Heart right ventricle (tissue), 16 donors: Measurements from ENCODE around the gene TDRD7. TPM values are rescaled to one million over a fixed set of nuclear protein-coding genes. Genes with fewer than 3 reads are reported as not detected.

Source experiments
- ATAC-seq, 8 donors: fragments of 200-7000 bp; cut with Tn5 transposase; one replicate each; pipeline ENCODE4 v1.9.1; 2020; ENCODE audit warnings: mild to moderate bottlenecking in 8 of 8, moderate library complexity in 8 of 8, moderate number of reproducible peaks in 1 of 8
- DNase-seq, 2 donors: peaks; one replicate each; pipeline ENCODE4 v3.0.0-alpha.2; 2020
- H3K27ac ChIP-seq, 10 donors: fragments of 200-600 bp; sonication (generic) in 2 of 10; one replicate each; pipeline versions ENCODE4 v1.5.0 to v1.8.0; 2020 to 2022; ENCODE audit warnings: mild to moderate bottlenecking in 3 of 10
- H3K27me3 ChIP-seq, 7 donors: fragments of 200-600 bp; one replicate each; pipeline ENCODE4 v1.8.0; 2021 to 2022; ENCODE audit warnings: mild to moderate bottlenecking in 2 of 7
- H3K36me3 ChIP-seq, 9 donors: fragments of 200-600 bp; sonication (generic) in 1 of 9; one replicate each; pipeline versions ENCODE4 v1.5.0 to v1.8.0; 2020 to 2022; ENCODE audit warnings: mild to moderate bottlenecking in 2 of 9
- H3K4me1 ChIP-seq, 9 donors: fragments of 200-600 bp; sonication (generic) in 1 of 9; one replicate each; pipeline versions ENCODE4 v1.5.0 to v1.8.0; 2020 to 2022; ENCODE audit warnings: mild to moderate bottlenecking in 4 of 9
- H3K4me3 ChIP-seq, 10 donors: fragments of 200-600 bp; sonication (generic) in 2 of 10; one replicate each; pipeline versions ENCODE4 v1.5.0 to v1.8.0; 2020 to 2022; ENCODE audit warnings: mild to moderate bottlenecking in 7 of 10, moderate library complexity in 2 of 10
- H3K9me3 ChIP-seq, 11 donors: fragments of 200-600 bp in 10 of 11; sonication (generic) in 2 of 11; one replicate each; pipeline versions ENCODE4 v1.5.0 to v1.8.0; 2013 to 2022; ENCODE audit warnings: mild to moderate bottlenecking in 2 of 11, control low read depth in 1 of 11, moderate library complexity in 1 of 11
- WGBS, 2 donors: extraction: QIAGEN DNeasy Blood & Tissue Kit; methylation state at CpG; one replicate each; pipeline ENCODE4 v1.1.7; 2013; ENCODE audit warnings: inconsistent platforms in 1 of 2; 5-methylcytosine and 5-hydroxymethylcytosine counted together
- intact Hi-C, 10 donors: fragments of 100-400 bp; cut with DNase I; formaldehyde crosslinking; loops; one replicate each; pipeline versions ENCODE4 v1.11.1 to v1.14.2; 2022
- polyA plus RNA-seq, 2 donors: library from polyadenylated mRNA; stranded (reverse); fragments of 200-250 nt; gene quantifications; one replicate each; pipeline ENCODE4 v1.2.3, GENCODE V29; 2013
- total RNA-seq, 10 donors: library from RNA; stranded (reverse); fragmentation: NEBNext Ultra II Directional in 3 of 10; extraction: Animal tissue kit (Norgen Biotek cat#: 25700) in 3 of 10; gene quantifications; one replicate each; pipeline versions ENCODE4 v1.2.1 to v1.2.4, GENCODE V29; 2021 to 2023
- TF ChIP-seq, protein P1 (sequence below), 9 donors: fragments of 200-600 bp; sonication (generic) in 2 of 9; IDR thresholded peaks; one replicate each; pipeline versions ENCODE4 v1.5.0 to v1.8.0; 2021 to 2022; ENCODE audit warnings: antibody characterized with exemption in 9 of 9, mild to moderate bottlenecking in 5 of 9, moderate library complexity in 1 of 9
- donor health status: Arrhythmogenic right ventricular cardiomyopathy.
- donor health status: ischemic (EF 13 %, LVEDD 7.1; RV severe dilation, severe dysfunction).
- donor health status: healthy with polysubstance abuse.
- donor health status: DM: no; HTN: yes; CAD: no.
- donor health status: DM: no; HTN: no; CAD: no.
- donor health status: ischemic (EF 25% LVEDD 6.9; RV normal size, moderate dysfunction).
- donor health status: ischemic (EF 25% LVEDD 5.7; RV mildly dilated, moderate dysfunction).
- donor health status: healthy.
- donor health status: DM: yes; HTN: yes; CAD: no.
- donor health status: Ischemic cardiomyopathy.
- donor health status: ischemic (EF 35%, LVEDD 5.7; RV mildly dilated, moderate dysfunction).
- donor health status: nonischemic (EF 11% LVEDD 7.7; RV severe dilation, severe dysfunction).
- donor health status: DM: yes; HTN: yes; CAD: no.
- donor health status: PGD.
- donor health status: ischemic (EF 29% LVEDD 5.4; RV normal size, mild dysfunction).
- donor health status: nonischemic (EF 23%, LVEDD 6.1; RV moderate dilation, normal function).

The TDRD7 gene
- total and polyA plus RNA-seq, 12 donors: 4.0 to 12.8 (median 8.0) TPM

DNA sequence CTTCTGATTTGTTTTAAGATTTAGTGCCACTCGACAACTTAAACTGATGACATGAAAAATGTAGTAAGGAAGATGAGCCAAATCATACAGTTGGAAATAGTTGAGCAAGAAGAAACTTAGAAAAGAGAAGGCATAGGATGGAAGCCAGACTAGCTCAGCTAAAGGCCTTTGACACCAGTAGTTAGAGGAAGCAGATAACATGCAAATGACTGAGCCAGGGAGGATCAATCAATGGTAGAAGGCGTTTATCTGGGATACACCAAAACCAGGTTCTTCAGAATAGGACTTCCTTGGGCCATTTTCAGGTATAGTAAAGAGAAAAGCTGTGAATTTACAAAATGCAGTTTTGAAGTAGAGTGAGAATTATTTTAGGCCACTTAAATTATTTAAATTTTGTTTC lies 3.2 kb downstream of the TDRD7 start:
- Histone ChIP-seq H3K27me3 (no peaks in the 10 kb centered on the region), H3K4me1 (peaks cover 5 to 40% (median 19%) of the 10 kb centered on the region in 9 donors), H3K27ac (no peak overlapping the region), H3K9me3 (no peaks in the 10 kb centered on the region), H3K4me3 (no peak overlapping the region), H3K36me3 (peaks cover 0 to 4% (median 0%) of the 10 kb centered on the region in 9 donors)
- intact Hi-C loops: loop anchor here in 1 of 10 donors (10.0 kb wide), 1 partner anchor 200 kb away; no protein-coding TSS in a partner anchor
- TF ChIP-seq, protein P1, sequence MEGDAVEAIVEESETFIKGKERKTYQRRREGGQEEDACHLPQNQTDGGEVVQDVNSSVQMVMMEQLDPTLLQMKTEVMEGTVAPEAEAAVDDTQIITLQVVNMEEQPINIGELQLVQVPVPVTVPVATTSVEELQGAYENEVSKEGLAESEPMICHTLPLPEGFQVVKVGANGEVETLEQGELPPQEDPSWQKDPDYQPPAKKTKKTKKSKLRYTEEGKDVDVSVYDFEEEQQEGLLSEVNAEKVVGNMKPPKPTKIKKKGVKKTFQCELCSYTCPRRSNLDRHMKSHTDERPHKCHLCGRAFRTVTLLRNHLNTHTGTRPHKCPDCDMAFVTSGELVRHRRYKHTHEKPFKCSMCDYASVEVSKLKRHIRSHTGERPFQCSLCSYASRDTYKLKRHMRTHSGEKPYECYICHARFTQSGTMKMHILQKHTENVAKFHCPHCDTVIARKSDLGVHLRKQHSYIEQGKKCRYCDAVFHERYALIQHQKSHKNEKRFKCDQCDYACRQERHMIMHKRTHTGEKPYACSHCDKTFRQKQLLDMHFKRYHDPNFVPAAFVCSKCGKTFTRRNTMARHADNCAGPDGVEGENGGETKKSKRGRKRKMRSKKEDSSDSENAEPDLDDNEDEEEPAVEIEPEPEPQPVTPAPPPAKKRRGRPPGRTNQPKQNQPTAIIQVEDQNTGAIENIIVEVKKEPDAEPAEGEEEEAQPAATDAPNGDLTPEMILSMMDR (IDR thresholded peaks at IDR 0.05): no peak
- WGBS, 2 donors: 77 to 78% methylated on average over 2 of the region's 2 CpGs
- DNase-seq (no peak), ATAC-seq (no peak)

DNA sequence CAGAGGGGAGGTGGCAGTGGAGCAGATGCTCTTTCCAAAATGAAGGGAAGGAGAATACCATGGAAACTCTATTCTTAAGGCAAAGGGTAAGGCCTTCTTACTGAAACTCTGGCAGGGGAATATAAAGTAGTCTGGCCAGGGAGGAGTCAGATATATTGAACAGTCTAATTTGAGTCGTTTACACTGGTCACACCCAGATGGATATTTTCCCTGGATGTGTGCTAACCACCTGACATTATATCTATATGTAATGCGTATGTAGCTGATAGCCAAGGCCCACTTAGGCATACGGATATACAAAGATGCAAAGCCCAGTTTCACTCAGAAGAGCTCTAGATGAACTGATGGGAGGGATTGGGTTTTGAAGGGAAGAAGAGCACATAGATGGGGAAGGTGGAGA lies 7.0 kb downstream of the TDRD7 start:
- Histone ChIP-seq H3K27me3 (no peaks in the 10 kb centered on the region), H3K4me1 (peaks cover 0 to 20% (median 0%) of the 10 kb centered on the region in 9 donors), H3K36me3 (peaks cover 0 to 4% (median 0%) of the 10 kb centered on the region in 9 donors), H3K9me3 (peaks cover 0 to 18% (median 0%) of the 10 kb centered on the region in 11 donors), H3K27ac (no peak overlapping the region), H3K4me3 (no peak overlapping the region)
- ATAC-seq: no peak
- TF ChIP-seq, protein P1 (IDR thresholded peaks at IDR 0.05): no peak
- intact Hi-C loops: loop anchor here in 1 of 10 donors (10.0 kb wide), 1 partner anchor 196 kb away; no protein-coding TSS in a partner anchor
- 88 to 94% methylated on average over 3 of the region's 3 CpGs for WGBS, 2 donors
- DNase-seq: no peak

DNA sequence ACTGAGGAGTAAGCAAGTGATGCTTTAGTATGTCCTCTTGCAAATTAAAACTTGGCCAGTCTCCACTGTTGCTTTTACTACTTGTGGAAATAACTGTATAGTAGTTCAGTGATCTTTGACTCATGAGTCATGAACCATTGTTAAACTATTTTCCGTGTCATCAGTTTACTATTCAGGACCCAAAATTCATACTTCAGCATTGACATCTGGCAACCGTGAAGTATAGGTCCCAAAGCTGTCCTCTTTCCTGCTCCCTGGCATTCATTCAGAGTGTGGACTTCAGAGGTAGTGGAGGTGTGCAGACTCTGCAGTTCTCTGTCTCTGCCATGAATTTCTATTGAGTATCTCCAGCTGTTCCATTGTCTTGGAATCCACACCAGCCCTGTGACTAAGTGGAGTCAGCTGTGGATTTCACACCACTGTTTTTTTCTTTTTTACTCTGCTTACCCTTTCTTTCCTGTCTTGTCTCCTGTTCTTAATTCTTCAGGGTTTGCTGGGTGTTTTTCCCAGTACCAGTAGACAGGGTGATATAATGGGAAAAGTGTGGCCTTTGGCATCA lies 7.5 kb downstream of the TDRD7 start:
- H3K4me3 ChIP-seq: no peak overlapping the region
- intact Hi-C loops: loop anchor here in 1 of 10 donors (10.0 kb wide), 1 partner anchor 195 kb away; no protein-coding TSS in a partner anchor
- DNase-seq (no peak), ATAC-seq (peak in 3 of 8 donors; percentile 11 to 44 (median 19))
- WGBS, 2 donors: 49 to 58% methylated on average over 2 of the region's 2 CpGs
- peaks cover 0 to under 1% (median 0%) of the 10 kb centered on the region in 9 donors for H3K36me3 ChIP-seq
- H3K27me3 ChIP-seq: no peaks in the 10 kb centered on the region
- H3K27ac ChIP-seq: no peak overlapping the region
- H3K9me3 ChIP-seq: peaks cover 0 to 20% (median 0%) of the 10 kb centered on the region in 11 donors
- TF ChIP-seq, protein P1 (IDR thresholded peaks at IDR 0.05): no peak
- peaks cover 0 to 18% (median 0%) of the 10 kb centered on the region in 9 donors for H3K4me1 ChIP-seq

DNA sequence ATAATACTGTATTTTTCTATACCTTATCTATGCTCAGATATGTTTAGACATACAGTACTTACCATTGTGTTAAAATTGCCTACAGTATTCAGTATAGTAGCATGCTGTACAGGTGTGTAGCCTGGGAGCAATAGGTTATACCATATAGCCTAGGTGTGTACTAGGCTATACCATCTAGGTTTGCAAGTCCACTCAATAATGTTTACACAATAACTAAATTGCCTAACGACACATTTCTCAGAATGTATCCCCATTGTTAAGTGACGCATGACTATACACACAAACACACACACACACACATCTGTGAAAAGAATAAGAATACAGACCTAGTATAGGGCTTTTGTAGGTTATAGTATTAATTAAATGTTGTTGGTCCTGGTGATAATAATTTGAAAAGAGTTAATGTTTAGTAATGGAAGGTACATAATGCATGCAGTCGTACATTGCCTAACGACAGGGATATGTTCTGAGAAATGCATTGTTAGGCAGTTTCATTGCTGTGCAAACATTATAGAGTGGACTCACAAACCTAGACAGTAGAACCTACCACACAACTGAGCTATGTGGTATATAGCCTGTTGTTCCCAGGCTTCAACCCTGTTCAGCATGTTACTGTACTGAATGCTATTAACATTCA lies 13.6 kb downstream of the TDRD7 start:
- WGBS, 2 donors: 97% methylated on average over 4 of the region's 4 CpGs
- Histone ChIP-seq H3K4me1 (no peaks in the 10 kb centered on the region), H3K9me3 (peaks cover 0 to 20% (median 0%) of the 10 kb centered on the region in 11 donors), H3K36me3 (peaks cover 0 to 24% (median 7%) of the 10 kb centered on the region in 9 donors), H3K4me3 (no peak overlapping the region), H3K27ac (no peak overlapping the region), H3K27me3 (no peaks in the 10 kb centered on the region)
- intact Hi-C loops: no loop called here
- no peak for DNase-seq
- ATAC-seq: no peak
- TF ChIP-seq, protein P1 (IDR thresholded peaks at IDR 0.05): no peak
